GM19467 (cell line): ENCODE measurements around the gene AGPAT1.
"Not testable (repeated sequence)": the region's sequence is repeated elsewhere in the genome, so short reads cannot be mapped to it uniquely, and the experiment has no call there.

Source experiments
- ATAC-seq: cut with Tn5 transposase; IDR thresholded peaks from one replicate; pipeline ENCODE4 v1.9.1; 2021; ENCODE audit warnings: mild to moderate bottlenecking, moderate library complexity; ENCODE audit not compliant: unreplicated experiment

The AGPAT1 gene, protein sequence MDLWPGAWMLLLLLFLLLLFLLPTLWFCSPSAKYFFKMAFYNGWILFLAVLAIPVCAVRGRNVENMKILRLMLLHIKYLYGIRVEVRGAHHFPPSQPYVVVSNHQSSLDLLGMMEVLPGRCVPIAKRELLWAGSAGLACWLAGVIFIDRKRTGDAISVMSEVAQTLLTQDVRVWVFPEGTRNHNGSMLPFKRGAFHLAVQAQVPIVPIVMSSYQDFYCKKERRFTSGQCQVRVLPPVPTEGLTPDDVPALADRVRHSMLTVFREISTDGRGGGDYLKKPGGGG

DNA sequence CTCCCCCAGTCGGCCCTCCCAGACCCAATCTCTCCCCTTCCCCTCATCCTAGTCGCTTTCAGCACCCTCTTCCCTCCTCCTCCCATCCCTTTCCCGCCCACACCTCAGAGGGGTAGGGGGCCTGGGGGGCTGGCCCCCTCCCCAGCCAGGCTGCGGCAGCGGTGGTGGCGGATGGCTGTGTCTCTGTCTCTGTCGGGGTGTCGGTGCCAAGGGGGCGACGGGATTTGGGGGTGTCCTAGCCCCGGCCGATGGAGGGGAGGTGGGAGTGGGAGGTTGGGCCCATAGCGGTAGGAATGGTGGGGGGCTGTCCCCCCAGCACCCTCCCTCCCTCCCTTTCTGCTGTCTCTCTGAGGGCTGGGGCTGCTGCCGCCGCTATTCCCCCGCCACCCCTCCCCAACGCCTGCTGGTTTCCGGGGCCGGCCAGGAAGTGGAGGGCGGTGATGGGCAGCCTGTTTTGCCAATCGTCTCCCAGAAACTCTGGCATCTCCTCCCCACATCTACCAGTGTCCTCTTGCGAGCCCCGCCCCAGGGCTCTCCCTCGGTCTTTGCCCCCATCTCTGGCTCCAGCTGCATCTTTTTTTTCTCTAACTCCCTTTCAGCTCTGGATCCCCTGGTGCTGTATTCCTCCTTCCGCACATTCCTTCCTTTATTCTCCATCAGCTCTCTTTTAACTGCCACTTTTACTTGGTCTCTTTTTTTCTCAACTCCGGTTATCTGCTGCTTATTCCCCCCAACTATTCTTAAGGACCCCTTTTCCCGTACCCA, at the start of gene AGPAT1:
Gene AGPAT1, minus strand, starts transcription at position 374 of the 765 bp plus-strand sequence. CDS start 4,588 bp downstream, outside the sequence.
- peak; percentile 36 for ATAC-seq

- ATAC-seq: peak; percentile 51
Measured at GRCh38 chr6:32224696-32225095, 48.8 kb upstream of the AGPAT1 start.

GRCh38 chr6:32223258-32224235, 47.7 kb upstream of the AGPAT1 start, which contains the start of gene NOTCH4:
Gene NOTCH4, minus strand, starts transcription at chr6:32224067. Its CDS starts 139 bp downstream, at chr6:32223928.
- ATAC-seq: no peak

DNA sequence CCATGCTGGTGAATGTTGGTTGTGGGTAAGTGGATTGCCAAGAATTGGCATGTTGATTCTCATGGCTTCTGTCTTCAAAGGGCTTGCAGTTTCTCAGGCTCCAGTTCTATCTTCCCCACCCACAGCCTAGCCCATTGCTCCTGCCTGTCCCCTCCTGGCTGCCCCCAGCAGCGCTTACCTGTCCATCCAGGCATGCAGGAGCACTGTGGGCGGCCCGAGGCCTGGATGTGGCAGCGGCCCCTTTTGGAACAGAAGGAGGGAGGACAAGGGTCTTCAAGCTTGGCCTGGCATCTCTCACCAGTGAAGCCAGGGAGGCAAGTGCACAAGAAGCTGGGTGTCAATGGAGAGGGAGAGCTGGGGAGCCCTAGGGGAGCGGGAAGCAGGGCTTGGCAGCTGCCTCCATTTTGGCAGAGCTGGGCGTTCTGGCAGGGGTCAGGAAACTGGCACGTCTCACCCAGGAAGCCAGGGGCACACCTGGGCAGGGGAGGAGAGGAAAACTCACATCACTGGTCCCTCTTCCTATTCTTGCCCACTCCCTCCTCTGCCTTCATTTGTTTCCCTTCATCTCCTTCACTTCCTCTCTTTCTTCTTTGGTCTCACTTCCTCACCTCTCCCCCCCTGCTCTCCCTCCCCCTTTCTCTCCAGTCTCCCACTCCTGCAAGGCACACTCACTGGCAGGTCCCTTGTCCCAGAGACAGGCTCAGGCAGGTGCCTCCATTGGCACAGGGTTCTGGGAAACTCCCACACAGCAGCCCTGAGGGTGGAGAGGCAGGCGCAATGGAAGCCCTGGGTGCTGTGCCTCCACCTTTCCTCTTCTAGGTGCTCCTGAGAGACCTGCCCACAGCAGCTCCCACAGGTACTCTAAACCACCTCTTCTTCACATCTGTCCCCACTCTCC, 46.7 kb upstream of the AGPAT1 start:
- no peak for ATAC-seq

- no peak for ATAC-seq
Measured at GRCh38 chr6:32220021-32220420, 44.1 kb upstream of the AGPAT1 start.

GRCh38 chr6:32218167-32218566, 42.3 kb upstream of the AGPAT1 start:
- no peak for ATAC-seq

DNA sequence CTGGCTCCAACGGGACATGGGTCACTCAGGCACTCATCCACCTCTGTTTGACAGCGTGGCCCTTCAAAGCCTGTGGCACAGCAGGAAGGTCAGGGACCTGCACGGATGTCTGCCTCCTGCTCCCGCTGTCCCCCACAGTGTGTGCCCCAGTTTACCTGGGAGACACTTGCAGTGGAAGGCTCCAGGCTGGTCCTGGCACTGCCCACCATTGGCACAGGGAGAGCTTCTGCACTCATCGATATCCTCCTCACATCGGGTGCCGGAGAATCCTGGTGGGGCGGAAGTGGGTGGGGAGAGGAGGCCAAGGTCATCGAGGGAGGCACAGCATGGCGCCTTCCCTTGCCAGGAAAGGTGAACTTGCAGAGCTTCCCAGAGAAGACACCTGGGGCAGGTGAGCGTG, 41.1 kb upstream of the AGPAT1 start:
- no peak for ATAC-seq

GRCh38 chr6:32216285-32216684, 40.4 kb upstream of the AGPAT1 start:
- no peak for ATAC-seq

DNA sequence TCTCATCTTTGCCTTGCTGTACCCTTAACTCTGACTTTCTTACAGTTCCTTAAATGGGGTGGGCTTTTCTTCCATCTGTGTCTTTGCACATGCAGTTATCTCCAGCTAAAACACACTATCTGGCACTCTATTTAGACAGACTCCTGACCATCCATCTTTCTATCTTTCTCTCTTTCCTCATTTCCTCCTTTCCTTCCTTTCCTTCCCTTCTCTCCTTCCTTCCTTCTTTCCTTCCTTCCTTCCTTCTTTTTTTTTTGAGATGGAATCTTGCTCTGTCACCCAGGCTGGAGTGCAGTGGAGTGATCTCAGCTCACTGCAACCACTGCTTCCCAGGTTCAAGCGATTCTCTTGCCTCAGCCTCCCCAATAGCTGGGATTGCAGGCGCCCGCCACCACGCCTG, 39.7 kb upstream of the AGPAT1 start:
- no peak for ATAC-seq

DNA sequence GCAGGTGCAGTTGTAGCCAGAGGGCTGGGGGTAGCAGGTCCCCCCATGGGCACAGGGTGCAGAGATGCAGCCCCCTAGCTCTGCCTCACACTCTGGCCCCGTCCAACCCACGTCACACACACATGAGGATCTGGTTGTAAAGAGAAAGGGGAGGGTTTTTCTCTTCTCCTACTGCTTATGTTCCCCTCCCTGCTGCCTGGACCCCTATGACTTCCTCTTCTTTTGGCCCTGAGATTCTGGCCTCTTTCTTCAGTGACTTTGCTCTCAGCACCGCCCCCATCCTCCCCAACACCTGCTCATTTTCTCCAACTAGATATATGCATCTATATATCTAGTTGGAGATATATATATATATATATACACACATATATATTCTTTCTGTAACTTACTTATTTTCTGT, 38.2 kb upstream of the AGPAT1 start:
- no peak for ATAC-seq

GRCh38 chr6:32213649-32214048, 37.8 kb upstream of the AGPAT1 start:
- ATAC-seq: no peak

DNA sequence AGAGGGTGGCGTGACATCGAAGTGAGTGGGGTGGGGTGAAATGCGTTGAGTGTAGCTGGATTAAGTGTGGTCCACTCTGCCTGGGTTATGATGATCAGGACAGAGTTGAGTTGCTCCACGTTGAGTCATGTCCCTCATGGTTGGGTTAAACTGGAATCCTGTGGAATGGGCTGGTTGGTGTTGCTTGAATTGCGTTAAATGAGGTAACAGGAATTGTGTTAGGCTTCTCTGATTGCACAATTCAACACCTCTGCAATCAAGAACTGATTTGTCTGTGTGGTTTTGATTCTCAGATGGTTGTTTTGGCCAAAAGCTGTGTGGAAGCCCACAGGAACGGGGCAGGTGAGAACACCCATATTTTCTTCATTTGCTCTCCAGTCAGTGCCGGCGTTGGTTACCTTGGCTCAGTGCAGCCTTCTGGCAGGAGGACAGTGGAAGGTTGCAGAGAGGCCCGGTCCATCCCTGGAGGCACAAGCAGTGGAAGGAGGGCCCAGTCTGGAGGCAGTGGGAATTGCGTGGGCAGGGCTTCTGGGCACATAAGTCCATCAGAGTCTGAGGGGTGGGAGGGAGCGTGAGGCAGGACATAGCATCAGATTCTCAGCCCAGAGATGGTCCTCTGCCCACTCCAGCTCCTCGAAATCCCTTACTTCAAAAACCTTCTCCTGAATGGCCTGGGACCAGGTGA, 36.3 kb upstream of the AGPAT1 start:
- ATAC-seq: no peak

DNA sequence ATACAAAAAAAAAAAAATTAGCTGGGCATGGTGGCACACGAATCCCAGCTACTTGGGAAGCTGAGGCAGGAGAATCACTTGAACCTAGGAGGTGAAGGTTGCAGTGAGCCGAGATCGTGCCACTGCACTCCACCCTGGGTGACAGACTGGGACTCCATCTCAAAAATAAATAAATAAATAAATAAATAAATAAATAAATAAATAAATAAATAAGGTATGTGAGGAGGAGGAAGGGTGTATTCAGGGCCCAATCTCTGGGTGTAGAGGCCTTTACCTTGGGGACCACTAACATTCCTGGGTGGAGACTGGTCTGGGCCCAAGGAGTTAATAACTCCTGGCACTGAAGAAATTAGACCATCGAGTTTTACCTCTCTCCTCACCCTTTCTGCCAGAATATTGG, 35.5 kb upstream of the AGPAT1 start:
- ATAC-seq: not testable (repeated sequence)

DNA sequence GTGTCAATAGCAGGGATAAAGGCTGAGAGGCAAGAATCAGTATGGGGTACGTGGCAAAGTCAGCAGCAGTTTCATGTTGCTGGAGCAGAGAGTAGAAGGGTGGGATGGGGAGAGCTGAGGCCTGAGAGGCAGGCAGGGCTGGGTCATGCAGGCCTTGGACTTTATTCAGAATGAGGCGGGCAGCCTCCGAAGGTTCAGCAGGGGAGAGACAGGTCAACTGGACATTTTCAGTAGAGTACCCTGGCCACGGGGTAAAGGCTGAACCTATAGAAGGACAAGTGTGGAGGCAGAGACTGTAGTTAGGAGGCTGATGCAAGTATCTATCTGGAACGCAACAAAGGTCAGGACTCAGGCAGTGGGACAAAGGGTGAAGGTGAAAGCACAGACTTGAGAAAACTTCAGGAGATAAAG, 34.3 kb upstream of the AGPAT1 start:
- ATAC-seq: no peak

DNA sequence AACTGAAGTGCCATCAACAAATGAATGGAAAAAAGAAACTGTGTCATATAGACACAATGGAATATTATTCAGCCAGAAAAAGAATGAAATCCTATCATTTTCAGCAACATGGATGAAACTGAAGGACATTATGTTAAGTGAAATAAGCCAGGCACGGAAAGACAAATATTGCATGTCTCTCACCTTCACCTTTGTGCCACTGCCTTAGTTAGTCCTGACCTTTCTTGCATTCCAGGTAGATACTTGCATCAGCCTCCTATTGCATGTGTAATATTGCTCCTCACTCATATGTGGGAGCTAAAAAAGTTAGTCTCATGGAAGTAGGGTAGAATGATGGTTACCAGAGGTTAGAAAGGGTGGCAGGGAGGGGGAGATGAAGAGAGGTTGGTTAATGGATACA, 33.1 kb upstream of the AGPAT1 start:
- no peak for ATAC-seq

GRCh38 chr6:32204268-32204715, 28.4 kb upstream of the AGPAT1 start:
- no peak for ATAC-seq

DNA sequence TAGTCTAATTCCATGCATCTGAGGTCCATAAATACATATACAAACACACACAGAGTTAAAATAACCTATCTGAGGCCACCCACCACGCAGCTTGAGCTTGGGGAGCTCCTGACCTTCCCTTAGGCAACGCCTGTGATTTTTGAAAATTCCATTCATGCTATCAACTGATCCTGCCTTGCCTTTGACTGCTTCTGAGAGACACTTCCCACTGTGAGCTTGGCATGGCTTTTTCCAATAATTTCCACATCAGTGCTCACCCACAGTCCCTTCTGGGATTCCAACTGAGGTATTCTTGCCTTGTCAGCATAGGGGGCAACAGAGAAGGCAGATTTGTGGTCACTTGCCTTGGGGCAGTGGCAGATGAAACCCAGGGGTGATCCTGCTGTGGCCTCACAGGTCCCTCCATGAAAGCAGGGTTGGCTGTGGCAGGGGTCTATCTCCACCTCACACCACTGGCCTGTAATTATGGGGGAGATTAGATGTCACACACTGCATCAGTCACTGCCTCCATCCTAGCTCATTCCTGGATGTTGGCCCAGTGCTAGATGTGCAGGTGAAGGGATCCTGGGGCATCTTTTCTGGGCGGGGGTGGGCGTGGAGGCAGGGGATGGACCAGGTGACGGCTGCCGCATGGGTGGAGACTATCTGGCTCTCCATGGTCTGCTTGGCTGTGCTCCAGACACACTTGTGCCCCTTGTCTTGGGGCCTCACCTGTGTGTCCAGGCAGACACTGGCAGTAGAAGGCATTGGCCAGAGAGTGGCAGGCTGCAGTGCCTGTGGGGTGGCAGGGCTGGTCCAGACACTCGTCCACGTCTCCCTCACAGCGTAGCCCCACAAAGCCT, 27.8 kb upstream of the AGPAT1 start:
- no peak for ATAC-seq

- ATAC-seq: no peak
Measured at GRCh38 chr6:32202186-32202585, 26.3 kb upstream of the AGPAT1 start.
